ENCODE results near the gene PIGK. TPM values are rescaled to one million over a fixed set of nuclear protein-coding genes. Genes with fewer than 3 reads are reported as not detected.

The PIGK gene
- total RNA-seq, 4 donors from 2014 or later = 10.9 to 23.0 (median 14.4) TPM

DNA sequence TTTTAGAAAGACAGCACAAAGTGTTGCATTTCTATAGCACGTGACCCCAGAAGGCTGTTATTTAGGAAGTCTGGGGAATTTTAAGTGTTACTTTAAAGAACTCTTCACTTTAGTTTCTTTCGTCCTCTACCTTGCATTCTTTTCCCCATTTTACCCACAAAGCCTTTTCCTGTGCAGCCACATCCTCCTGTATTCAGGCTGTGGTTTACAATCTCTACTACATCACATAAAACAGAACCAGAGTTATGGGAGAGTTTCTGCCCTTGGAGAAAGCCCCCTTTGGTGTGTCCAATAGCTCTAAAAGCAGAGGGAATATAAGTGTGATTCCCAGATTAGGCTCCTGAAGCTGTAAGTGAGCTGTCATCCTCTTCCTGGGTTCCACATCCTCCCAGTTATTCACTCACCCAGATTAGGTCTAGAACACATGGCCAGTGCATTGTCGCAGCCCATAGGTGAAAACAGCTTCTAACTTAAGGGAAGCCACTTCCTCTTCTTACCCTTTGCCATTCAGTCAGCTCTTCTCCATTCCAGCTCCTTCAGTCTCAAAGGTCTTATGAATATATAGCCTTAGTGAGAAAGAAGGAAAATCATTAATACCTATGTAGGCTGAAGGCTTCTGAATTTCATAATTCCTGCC lies 171.1 kb downstream of the PIGK start:
- DNase-seq (ENCODE audit: low spot score) (no peak), ATAC-seq (ENCODE audit: low FRiP score) (no peak)
- TF ChIP-seq, protein P1, sequence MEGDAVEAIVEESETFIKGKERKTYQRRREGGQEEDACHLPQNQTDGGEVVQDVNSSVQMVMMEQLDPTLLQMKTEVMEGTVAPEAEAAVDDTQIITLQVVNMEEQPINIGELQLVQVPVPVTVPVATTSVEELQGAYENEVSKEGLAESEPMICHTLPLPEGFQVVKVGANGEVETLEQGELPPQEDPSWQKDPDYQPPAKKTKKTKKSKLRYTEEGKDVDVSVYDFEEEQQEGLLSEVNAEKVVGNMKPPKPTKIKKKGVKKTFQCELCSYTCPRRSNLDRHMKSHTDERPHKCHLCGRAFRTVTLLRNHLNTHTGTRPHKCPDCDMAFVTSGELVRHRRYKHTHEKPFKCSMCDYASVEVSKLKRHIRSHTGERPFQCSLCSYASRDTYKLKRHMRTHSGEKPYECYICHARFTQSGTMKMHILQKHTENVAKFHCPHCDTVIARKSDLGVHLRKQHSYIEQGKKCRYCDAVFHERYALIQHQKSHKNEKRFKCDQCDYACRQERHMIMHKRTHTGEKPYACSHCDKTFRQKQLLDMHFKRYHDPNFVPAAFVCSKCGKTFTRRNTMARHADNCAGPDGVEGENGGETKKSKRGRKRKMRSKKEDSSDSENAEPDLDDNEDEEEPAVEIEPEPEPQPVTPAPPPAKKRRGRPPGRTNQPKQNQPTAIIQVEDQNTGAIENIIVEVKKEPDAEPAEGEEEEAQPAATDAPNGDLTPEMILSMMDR (IDR thresholded peaks at IDR 0.05) = no peak

DNA sequence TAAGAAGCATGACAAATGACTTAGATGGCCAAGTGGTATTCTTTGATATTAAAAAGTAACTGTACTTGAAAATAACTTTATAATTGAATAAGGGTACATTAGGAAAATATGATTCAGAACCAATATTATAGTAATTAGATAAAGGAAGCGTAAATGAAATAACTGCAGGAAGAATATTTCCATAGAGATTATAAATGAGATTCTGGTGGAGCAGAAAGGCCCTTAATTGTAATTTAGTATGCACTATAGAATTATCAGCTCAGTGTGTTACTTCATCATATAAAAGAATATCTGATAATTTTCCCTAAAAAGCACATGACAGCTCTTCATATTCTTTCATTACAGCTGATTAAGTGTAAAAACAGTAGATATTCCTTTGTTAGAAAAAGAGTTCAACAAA lies 171.7 kb downstream of the PIGK start:
- TF ChIP-seq, protein P1 (IDR thresholded peaks at IDR 0.05) = no peak
- no peak for ATAC-seq (ENCODE audit: low FRiP score)
- DNase-seq (ENCODE audit: low spot score) = no peak

DNA sequence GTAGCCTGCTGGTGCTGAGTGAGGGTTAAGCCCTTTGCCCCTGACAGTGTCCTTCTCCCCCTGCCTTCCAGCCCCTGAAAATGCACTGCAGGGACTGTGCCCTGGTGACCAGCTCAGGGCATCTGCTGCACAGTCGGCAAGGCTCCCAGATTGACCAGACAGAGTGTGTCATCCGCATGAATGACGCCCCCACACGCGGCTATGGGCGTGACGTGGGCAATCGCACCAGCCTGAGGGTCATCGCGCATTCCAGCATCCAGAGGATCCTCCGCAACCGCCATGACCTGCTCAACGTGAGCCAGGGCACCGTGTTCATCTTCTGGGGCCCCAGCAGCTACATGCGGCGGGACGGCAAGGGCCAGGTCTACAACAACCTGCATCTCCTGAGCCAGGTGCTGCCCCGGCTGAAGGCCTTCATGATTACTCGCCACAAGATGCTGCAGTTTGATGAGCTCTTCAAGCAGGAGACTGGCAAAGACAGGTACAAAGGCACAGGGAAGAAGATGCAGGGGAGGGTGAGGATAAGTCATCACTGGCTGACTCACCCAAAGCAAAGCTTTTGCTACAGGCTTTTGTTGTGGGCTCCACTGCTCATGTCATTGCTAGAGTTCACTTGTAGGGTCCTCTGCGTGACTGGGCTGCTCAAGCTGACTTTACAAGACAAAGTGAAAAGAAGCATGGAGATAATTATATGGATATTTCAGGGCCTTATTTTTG lies 174.9 kb downstream of the PIGK start:
- TF ChIP-seq, protein P1 (IDR thresholded peaks at IDR 0.05) = no peak
- DNase-seq (ENCODE audit: low spot score) (no peak), ATAC-seq (ENCODE audit: low FRiP score) (no peak)

DNA sequence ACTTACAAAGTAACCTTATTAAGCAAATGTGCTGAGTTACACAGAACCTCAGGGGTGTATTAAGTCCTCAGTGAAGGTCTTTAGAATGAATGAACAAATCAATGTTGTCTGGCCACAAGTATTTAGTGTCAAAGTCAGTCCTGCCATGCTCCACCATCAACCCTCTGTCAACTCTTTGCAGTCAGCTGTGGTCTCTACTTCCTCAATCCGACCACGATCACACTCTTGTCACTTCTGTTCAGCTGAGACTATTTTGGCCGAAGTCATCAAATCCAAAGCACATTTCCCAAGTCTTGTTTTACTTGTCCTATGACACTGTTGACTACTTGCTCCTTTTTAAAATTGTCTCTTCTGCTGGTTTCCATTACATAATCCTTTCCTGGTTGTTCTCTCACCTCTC lies 178.4 kb downstream of the PIGK start:
- DNase-seq (ENCODE audit: low spot score) = no peak
- no peak for ATAC-seq (ENCODE audit: low FRiP score)
- TF ChIP-seq, protein P1 (IDR thresholded peaks at IDR 0.05) = no peak

DNA sequence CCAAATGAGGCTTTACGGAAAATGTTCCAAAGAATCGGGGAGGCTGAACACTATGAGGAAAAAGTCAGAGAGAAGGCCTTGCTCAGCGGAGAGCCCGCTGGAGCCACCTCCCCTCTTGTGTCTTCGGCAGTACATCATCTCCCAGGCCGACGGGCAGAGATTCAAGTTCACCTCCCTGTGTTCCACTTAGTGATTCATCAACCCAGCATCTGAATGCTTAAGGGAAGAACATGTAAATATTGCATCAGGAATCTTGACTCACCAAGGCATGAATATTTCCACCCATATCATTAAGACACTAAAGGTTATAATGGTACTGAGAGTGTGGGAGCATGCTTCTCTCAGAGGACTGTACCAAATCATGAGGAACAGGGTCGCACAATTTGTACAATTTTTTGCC lies 179.5 kb downstream of the PIGK start:
- TF ChIP-seq, protein P1 (IDR thresholded peaks at IDR 0.05) = no peak
- ATAC-seq (ENCODE audit: low FRiP score) (peak; percentile 96), DNase-seq (ENCODE audit: low spot score) (peak; percentile 27)

DNA sequence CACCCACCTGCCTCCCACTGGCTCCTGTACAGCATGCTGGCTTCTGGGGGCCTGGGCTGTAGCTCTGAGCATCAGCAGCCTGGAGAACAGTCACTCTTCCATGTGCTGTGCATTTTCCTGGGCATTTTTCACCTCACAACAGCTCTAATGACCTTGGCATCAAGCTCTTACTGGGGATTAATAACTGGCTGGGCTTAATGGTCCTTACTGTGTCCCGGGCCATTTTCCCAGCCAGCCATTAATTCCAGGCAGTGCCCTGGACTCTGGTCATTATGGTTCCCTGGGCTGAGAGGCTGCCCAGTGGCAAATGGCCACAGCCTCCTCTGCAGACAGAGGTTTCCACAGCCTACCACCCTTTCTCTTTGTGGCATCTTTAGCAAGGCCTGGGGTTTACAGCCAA lies 180.1 kb downstream of the PIGK start:
- TF ChIP-seq, protein P1 (IDR thresholded peaks at IDR 0.05) = no peak
- ATAC-seq (ENCODE audit: low FRiP score) (no peak), DNase-seq (ENCODE audit: low spot score) (no peak)

Small RNA genes lying within 50 kb of the gene (small RNA-seq; reads per million reads assigned to genes)
- not detected for gene MIR7156

Other genes with a start within 250 kb of the PIGK start
- gene AK5, start 62.6 kb upstream of the PIGK start, total RNA-seq = under 1 TPM in 3 of 4 donors, not detected in 1; 0.13 to 0.84 (median 0.47) TPM

All from omental fat pad (tissue), 4 donors.